ENCODE data around the gene ASS1. TPM values are rescaled to one million over a fixed set of nuclear protein-coding genes. Genes with fewer than 3 reads are reported as not detected.

The ASS1 gene
- total RNA-seq, 1 experiment from 2014 or later = 83.0 TPM

GRCh38 chr9:130530938-130531337 is 86.2 kb downstream of the ASS1 start:
- Histone ChIP-seq H3K4me3 (ENCODE audit: low read length) (no peak overlapping the region), H3K9me3 (ENCODE audit: low read length) (no peaks in the 10 kb centered on the region), H3K27me3 (ENCODE audit: low read length) (no peaks in the 10 kb centered on the region), H3K4me1 (ENCODE audit: insufficient read depth, low read length) (no peaks in the 10 kb centered on the region), H3K4me2 (ENCODE audit: low read length) (no peak overlapping the region), H3K36me3 (ENCODE audit: low read depth, low read length) (no peaks in the 10 kb centered on the region), H3F3A (ENCODE audit: low read length, unreplicated experiment) (no peaks in the 10 kb centered on the region), H4K20me1 (ENCODE audit: low read length) (no peaks in the 10 kb centered on the region), H3K9ac (ENCODE audit: low read length) (no peak overlapping the region), H3K79me2 (ENCODE audit: low read length) (no peaks in the 10 kb centered on the region), H3K9me2 (replicated peaks; ENCODE audit: low read length) (no peaks in the 10 kb centered on the region), H3K27ac (ENCODE audit: low read length) (no peak overlapping the region), H2AFZ (ENCODE audit: low read length) (no peak overlapping the region)
- intact Hi-C loops (cut with micrococcal nuclease) = no loop called here
- no TSS peak for BruUV-seq (replicated peaks)
- TF ChIP-seq CTCF (conservative IDR thresholded peaks at IDR 0.05; ENCODE audit: low read depth, low read length) = no peak
- TF ChIP-seq EZH2 (IDR thresholded peaks at IDR 0.05; ENCODE audit: low read length, unreplicated experiment) = no peak
- TF ChIP-seq EZH2phosphoT487 (IDR thresholded peaks at IDR 0.05; ENCODE audit: borderline replicate concordance, low read length) = no peak
- ATAC-seq (no peak), DNase-seq (peak; percentile 18)
- ChIA-PET POLR2A (ENCODE audit: unreplicated experiment) (no interaction called here), CTCF (no interaction called here)

GRCh38 chr9:130531670-130532069 is 86.9 kb downstream of the ASS1 start:
- Histone ChIP-seq H3K27ac (ENCODE audit: low read length) (no peak overlapping the region), H3K9me3 (ENCODE audit: low read length) (no peaks in the 10 kb centered on the region), H3K4me2 (ENCODE audit: low read length) (no peak overlapping the region), H3F3A (ENCODE audit: low read length, unreplicated experiment) (no peaks in the 10 kb centered on the region), H2AFZ (ENCODE audit: low read length) (no peak overlapping the region), H3K4me3 (ENCODE audit: low read length) (no peak overlapping the region), H3K9me2 (replicated peaks; ENCODE audit: low read length) (no peaks in the 10 kb centered on the region), H3K4me1 (ENCODE audit: insufficient read depth, low read length) (no peaks in the 10 kb centered on the region), H3K79me2 (ENCODE audit: low read length) (no peaks in the 10 kb centered on the region), H3K36me3 (ENCODE audit: low read depth, low read length) (no peaks in the 10 kb centered on the region), H3K9ac (ENCODE audit: low read length) (no peak overlapping the region), H4K20me1 (ENCODE audit: low read length) (no peaks in the 10 kb centered on the region), H3K27me3 (ENCODE audit: low read length) (no peaks in the 10 kb centered on the region)
- no TSS peak for BruUV-seq (replicated peaks)
- DNase-seq = no peak
- intact Hi-C loops (cut with micrococcal nuclease) = no loop called here
- ChIA-PET CTCF (no interaction called here), POLR2A (ENCODE audit: unreplicated experiment) (no interaction called here)
- ATAC-seq = no peak
- TF ChIP-seq EZH2phosphoT487 (IDR thresholded peaks at IDR 0.05; ENCODE audit: borderline replicate concordance, low read length) (no peak), EZH2 (IDR thresholded peaks at IDR 0.05; ENCODE audit: low read length, unreplicated experiment) (no peak), CTCF (conservative IDR thresholded peaks at IDR 0.05; ENCODE audit: low read depth, low read length) (no peak)

- intact Hi-C loops (cut with micrococcal nuclease) = no loop called here
- no peak overlapping the region for H3K9ac ChIP-seq (ENCODE audit: low read length)
- TF ChIP-seq EZH2phosphoT487 (IDR thresholded peaks at IDR 0.05; ENCODE audit: borderline replicate concordance, low read length) (no peak), CTCF (conservative IDR thresholded peaks at IDR 0.05; ENCODE audit: low read depth, low read length) (no peak), EZH2 (IDR thresholded peaks at IDR 0.05; ENCODE audit: low read length, unreplicated experiment) (no peak)
- ChIA-PET CTCF (no interaction called here), POLR2A (ENCODE audit: unreplicated experiment) (no interaction called here)
- H3K9me3 ChIP-seq (ENCODE audit: low read length) = no peaks in the 10 kb centered on the region
- ATAC-seq (no peak), DNase-seq (no peak)
- no TSS peak for BruUV-seq (replicated peaks)
- H3K9me2 ChIP-seq (replicated peaks; ENCODE audit: low read length) = no peaks in the 10 kb centered on the region
- no peaks in the 10 kb centered on the region for H3K27me3 ChIP-seq (ENCODE audit: low read length)
- no peaks in the 10 kb centered on the region for H3K36me3 ChIP-seq (ENCODE audit: low read depth, low read length)
- H3K4me1 ChIP-seq (ENCODE audit: insufficient read depth, low read length) = no peaks in the 10 kb centered on the region
- H4K20me1 ChIP-seq (ENCODE audit: low read length) = no peaks in the 10 kb centered on the region
- H3K4me3 ChIP-seq (ENCODE audit: low read length) = no peak overlapping the region
- H3K4me2 ChIP-seq (ENCODE audit: low read length) = no peak overlapping the region
- no peak overlapping the region for H3K27ac ChIP-seq (ENCODE audit: low read length)
- no peaks in the 10 kb centered on the region for H3K79me2 ChIP-seq (ENCODE audit: low read length)
- no peaks in the 10 kb centered on the region for H3F3A ChIP-seq (ENCODE audit: low read length, unreplicated experiment)
- no peak overlapping the region for H2AFZ ChIP-seq (ENCODE audit: low read length)
Measured at GRCh38 chr9:130532426-130533080, 87.8 kb downstream of the ASS1 start.
